NT2/D1 (cell line): ENCODE data around the gene SLC34A3.

Experiments used
- SUZ12 ChIP-seq: IDR thresholded peaks from 2 replicates; pipeline ENCODE4 v1.6.1; 2011; ENCODE audit not compliant: insufficient read length, insufficient read depth; ENCODE audit errors: extremely low read depth
- YY1 ChIP-seq: IDR thresholded peaks from 2 replicates; pipeline ENCODE4 v1.6.1; 2011; ENCODE audit not compliant: insufficient read length, insufficient read depth
- ZNF274 ChIP-seq: IDR thresholded peaks from 2 replicates; pipeline ENCODE4 v1.6.1; 2011; ENCODE audit warnings: mild to moderate bottlenecking, low read depth, low read length

- TF ChIP-seq YY1 (no peak), SUZ12 (no peak), ZNF274 (no peak)
These were observed 22.1 kb downstream of the SLC34A3 start for GRCh38 chr9:137252555-137253506.
